DMS53 (cell line): ENCODE measurements around the gene CCNF.
"Not testable (repeated sequence)": the region's sequence is repeated elsewhere in the genome, so short reads cannot be mapped to it uniquely, and the experiment has no call there.

ENCODE experiments used
- DNase-seq: peaks from one replicate; lab custom pipeline; 2025; lab: John Stamatoyannopoulos, UW

The CCNF gene

GRCh38 chr16:2428051-2428783 lies 1.0 kb upstream of the CCNF start:
- DNase-seq = peak; percentile 66

- no peak for DNase-seq
Observed at GRCh38 chr16:2428784-2429033, 538 bp upstream of the CCNF start.

- no peak for DNase-seq
Observed at GRCh38 chr16:2429771-2430663, 770 bp downstream of the CCNF start.

- no peak for DNase-seq
Observed at GRCh38 chr16:2432286-2432685, 3.0 kb downstream of the CCNF start.

GRCh38 chr16:2432801-2433505 lies 3.7 kb downstream of the CCNF start:
- DNase-seq = no peak

- DNase-seq = not testable (repeated sequence)
Observed at GRCh38 chr16:2435236-2435635, 6.0 kb downstream of the CCNF start.

- DNase-seq = no peak
Observed at GRCh38 chr16:2436110-2436509, 6.9 kb downstream of the CCNF start.

GRCh38 chr16:2437032-2437790 lies 8.0 kb downstream of the CCNF start:
- DNase-seq = no peak

- no peak for DNase-seq
Observed at GRCh38 chr16:2438121-2438520, 8.9 kb downstream of the CCNF start.

- no peak for DNase-seq
Observed at GRCh38 chr16:2439598-2439997, 10.4 kb downstream of the CCNF start.

- DNase-seq = not testable (repeated sequence)
Observed at GRCh38 chr16:2441143-2441804, 12.0 kb downstream of the CCNF start.

GRCh38 chr16:2443555-2443954 lies 14.3 kb downstream of the CCNF start:
- peak; percentile 70 for DNase-seq

GRCh38 chr16:2447920-2448583 lies 18.8 kb downstream of the CCNF start:
- DNase-seq = no peak

GRCh38 chr16:2449118-2449517 lies 19.9 kb downstream of the CCNF start:
- DNase-seq = no peak

- DNase-seq = no peak
Observed at GRCh38 chr16:2450535-2450934, 21.3 kb downstream of the CCNF start.

GRCh38 chr16:2450975-2451381 lies 21.7 kb downstream of the CCNF start:
- no peak for DNase-seq

- no peak for DNase-seq
Observed at GRCh38 chr16:2451851-2452320, 22.6 kb downstream of the CCNF start.

- no peak for DNase-seq
Observed at GRCh38 chr16:2452650-2453049, 23.4 kb downstream of the CCNF start.

- DNase-seq = no peak
Observed at GRCh38 chr16:2455081-2455845, 26.0 kb downstream of the CCNF start.

GRCh38 chr16:2456551-2457153 lies 27.4 kb downstream of the CCNF start:
- no peak for DNase-seq
